HCT116 (cell line): ENCODE results near the gene VWA3B. TPM values are rescaled to one million over a fixed set of nuclear protein-coding genes. Genes with fewer than 3 reads are reported as not detected.

Source experiments
- ATAC-seq: fragments of 200-7000 bp; cut with Tn5 transposase; 2 replicates; pipeline ENCODE4 v1.9.1; 2020; ENCODE audit warnings: mild to moderate bottlenecking, moderate library complexity
- BruUV-seq: library from RNA; stranded (reverse); fragments of 400-500 nt; replicated peaks from 2 replicates; lab custom pipeline; 2021; lab: Mats Ljungman, UMichigan
- CTCF ChIA-PET: fragments of 300-600 bp; sonication (Branson Sonifier 250); formaldehyde crosslinking; loops from one replicate; lab custom pipeline; 2021; ENCODE audit warnings: antibody characterized with exemption; lab: Charles Lee
- POLR2A ChIA-PET: fragments of 300-600, 350-600 bp; sonication (Branson Sonifier 250); formaldehyde crosslinking; loops from one replicate; lab custom pipeline; 2021; ENCODE audit warnings: antibody characterized with exemption; lab: Charles Lee
- RAD21 ChIA-PET, 2 experiments: fragments of 300-600 bp; sonication (Branson Sonifier 250); formaldehyde crosslinking; loops; one replicate each; lab custom pipeline; 2023; ENCODE audit warnings: low total read pairs in 2 of 2; ENCODE audit not compliant: uncharacterized antibody in 2 of 2, unreplicated experiment in 2 of 2, low non-redundant PET in 1 of 2; lab: Charles Lee
- DNase-seq: peaks from one replicate; pipeline ENCODE4 v3.0.0-alpha.2; 2010; ENCODE audit warnings: low read depth, low spot score
- H2AFZ ChIP-seq: fragments of 200-600 bp; shearing (Covaris generic), sonication (generic); 2 replicates; pipeline ENCODE4 v1.6.1; 2017; ENCODE audit warnings: low read depth, mixed run types, mixed read lengths, antibody characterized with exemption, low read length; ENCODE audit not compliant: poor library complexity, severe bottlenecking
- H3K27ac ChIP-seq: 2 replicates; pipeline ENCODE4 v1.5.1; 2012; ENCODE audit warnings: low read depth, low read length
- H3K27me3 ChIP-seq: fragments of 200-600 bp; sonication (generic); 2 replicates; pipeline ENCODE4 v1.6.1; 2016; ENCODE audit warnings: mixed run types, low read length, mixed read lengths; ENCODE audit not compliant: insufficient read depth
- H3K36me3 ChIP-seq, 2 experiments: fragments of 200-500 bp in 1 of 2; fragments of 200-600 bp in 1 of 2; sonication (Bioruptor generic) in 1 of 2; sonication (generic) in 1 of 2; 2 replicates each; pipeline versions ENCODE4 v1.5.1 to v1.6.1; 2014 to 2016; ENCODE audit warnings: low read length in 2 of 2, inconsistent platforms in 1 of 2, mixed read lengths in 1 of 2, mixed run types in 1 of 2; ENCODE audit not compliant: insufficient read depth in 2 of 2, control insufficient read depth in 1 of 2
- H3K4me1 ChIP-seq, 2 experiments: fragments of 200-600 bp in 1 of 2; sonication (generic) in 1 of 2; 2 replicates each; pipeline versions ENCODE4 v1.5.1 to v1.6.1; 2012 to 2017; ENCODE audit warnings: low read length in 2 of 2, inconsistent platforms in 1 of 2, mild to moderate bottlenecking in 1 of 2, mixed read lengths in 1 of 2, mixed run types in 1 of 2, moderate library complexity in 1 of 2; ENCODE audit not compliant: insufficient read depth in 2 of 2, control insufficient read depth in 1 of 2
- H3K4me2 ChIP-seq: fragments of 200-600 bp; sonication (generic); 2 replicates; pipeline ENCODE4 v1.6.1; 2017; ENCODE audit warnings: mixed run types, low read length, mixed read lengths
- H3K4me3 ChIP-seq, 2 experiments: fragments of 200-600 bp in 1 of 2; sonication (generic) in 1 of 2; replicated peaks in 1 of 2; 2 replicates each; pipeline ENCODE4 v1.5.1; 2011 to 2016; ENCODE audit warnings: low read length in 2 of 2, control low read depth in 1 of 2, low read depth in 1 of 2, mild to moderate bottlenecking in 1 of 2, mixed read lengths in 1 of 2, mixed run types in 1 of 2
- H3K79me2 ChIP-seq: fragments of 200-600 bp; sonication (generic); 2 replicates; pipeline ENCODE4 v1.6.1; 2017; ENCODE audit warnings: mild to moderate bottlenecking, mixed run types, low read length, moderate library complexity, mixed read lengths; ENCODE audit not compliant: insufficient read depth
- H3K9ac ChIP-seq: fragments of 200-600 bp; sonication (generic); 2 replicates; pipeline ENCODE4 v1.6.1; 2016; ENCODE audit warnings: low read length, mixed read lengths
- H3K9me2 ChIP-seq: fragments of 200-600 bp; sonication (generic), shearing (Covaris generic); 2 replicates; pipeline ENCODE4 v1.6.1; 2017; ENCODE audit warnings: mixed run types, mild to moderate bottlenecking, moderate library complexity; ENCODE audit not compliant: insufficient read depth
- H3K9me3 ChIP-seq, 2 experiments: fragments of 200-500 bp in 1 of 2; fragments of 200-600 bp in 1 of 2; sonication (Bioruptor generic) in 1 of 2; sonication (generic) in 1 of 2; 2 replicates each; pipeline ENCODE4 v1.6.1; 2014 to 2017; ENCODE audit warnings: low read length in 2 of 2, mixed read lengths in 2 of 2, inconsistent platforms in 1 of 2, low read depth in 1 of 2, mild to moderate bottlenecking in 1 of 2, mixed run types in 1 of 2, moderate library complexity in 1 of 2; ENCODE audit not compliant: control insufficient read depth in 1 of 2, insufficient read depth in 1 of 2
- H4K20me1 ChIP-seq: fragments of 200-600 bp; sonication (generic), shearing (Covaris generic); 2 replicates; pipeline ENCODE4 v1.6.1; 2017; ENCODE audit warnings: mixed run types, mild to moderate bottlenecking, moderate library complexity; ENCODE audit not compliant: insufficient read depth
- ATF3 ChIP-seq: IDR thresholded peaks from 2 replicates; pipeline ENCODE4 v1.6.1; 2012
- CBX3 ChIP-seq: IDR thresholded peaks from 2 replicates; pipeline ENCODE4 v1.6.1; 2012; ENCODE audit warnings: low read depth
- CEBPB ChIP-seq: IDR thresholded peaks from 2 replicates; pipeline ENCODE4 v1.6.1; 2012; ENCODE audit warnings: low read depth
- CTCF ChIP-seq, 3 experiments: fragments of 200-600 bp in 1 of 3; sonication (generic) in 1 of 3; IDR thresholded peaks in 2 of 3; conservative IDR thresholded peaks in 1 of 3; 2 replicates each; pipeline ENCODE4 v1.5.1; 2012 to 2017; ENCODE audit warnings: low read depth in 2 of 3, low read length in 2 of 3, antibody characterized with exemption in 1 of 3, borderline replicate concordance in 1 of 3, control low read depth in 1 of 3, mild to moderate bottlenecking in 1 of 3, mixed read lengths in 1 of 3, mixed run types in 1 of 3, moderate library complexity in 1 of 3; ENCODE audit not compliant: insufficient read depth in 1 of 3
- EGR1 ChIP-seq: IDR thresholded peaks from 2 replicates; pipeline ENCODE4 v1.6.1; 2012; ENCODE audit warnings: low read depth
- ELF1 ChIP-seq: IDR thresholded peaks from 2 replicates; pipeline ENCODE4 v1.6.1; 2012; ENCODE audit warnings: low read depth, borderline replicate concordance
- EZH2 ChIP-seq: fragments of 200-600 bp; sonication (generic); IDR thresholded peaks from 2 replicates; pipeline ENCODE4 v1.6.1; 2017; ENCODE audit warnings: antibody characterized with exemption, mixed run types
- EZH2phosphoT487 ChIP-seq: fragments of 200-600 bp; IDR thresholded peaks from 2 replicates; pipeline ENCODE4 v1.6.1; 2018; ENCODE audit warnings: antibody characterized with exemption, borderline replicate concordance
- FOSL1 ChIP-seq: IDR thresholded peaks from 2 replicates; pipeline ENCODE4 v1.6.1; 2012; ENCODE audit warnings: low read depth
- JUND ChIP-seq: IDR thresholded peaks from 2 replicates; pipeline ENCODE4 v1.6.1; 2012
- MAX ChIP-seq: IDR thresholded peaks from 2 replicates; pipeline ENCODE4 v1.6.1; 2012
- POLR2A ChIP-seq: IDR thresholded peaks from 2 replicates; pipeline ENCODE4 v1.7.0; 2011; ENCODE audit warnings: borderline replicate concordance; ENCODE audit not compliant: insufficient read depth, insufficient read length; ENCODE audit errors: extremely low read depth
- SP1 ChIP-seq: IDR thresholded peaks from 2 replicates; pipeline ENCODE4 v1.6.1; 2012; ENCODE audit warnings: low read depth
- SRF ChIP-seq: IDR thresholded peaks from 2 replicates; pipeline ENCODE4 v1.6.1; 2012; ENCODE audit warnings: low read depth
- TCF7L2 ChIP-seq: IDR thresholded peaks from 2 replicates; pipeline ENCODE4 v1.7.0; 2011; ENCODE audit warnings: borderline replicate concordance, inconsistent platforms; ENCODE audit not compliant: insufficient read depth, insufficient read length; ENCODE audit errors: extremely low read depth
- YY1 ChIP-seq: IDR thresholded peaks from 2 replicates; pipeline ENCODE4 v1.6.1; 2011; ENCODE audit warnings: low read length, low read depth, moderate library complexity, mild to moderate bottlenecking; ENCODE audit not compliant: insufficient replicate concordance; ENCODE audit errors: extremely low read depth
- ZBTB33 ChIP-seq: IDR thresholded peaks from 2 replicates; pipeline ENCODE4 v1.6.1; 2011; ENCODE audit warnings: mild to moderate bottlenecking, low read length, moderate library complexity; ENCODE audit not compliant: insufficient replicate concordance; ENCODE audit errors: extremely low read depth
- ZFX ChIP-seq: fragments of 450-650 bp; IDR thresholded peaks from 2 replicates; pipeline ENCODE4 v1.6.1; 2017
- ZNF274 ChIP-seq: fragments of 200-500 bp; sonication (Bioruptor generic); IDR thresholded peaks from 2 replicates; pipeline ENCODE4 v1.6.1; 2014; ENCODE audit warnings: mild to moderate bottlenecking, low read depth, low read length, inconsistent platforms
- intact Hi-C: fragments of 100-400 bp; cut with micrococcal nuclease; formaldehyde crosslinking; loops from 2 replicates; pipeline ENCODE4 v1.10.0; 2022
- total RNA-seq: library from RNA; stranded (reverse); gene quantifications from one replicate; pipeline ENCODE4 v1.2.1, GENCODE V29; 2021; ENCODE audit not compliant: unreplicated experiment

Gene VWA3B
- total RNA-seq, 1 experiment from 2014 or later = 0.47 TPM

- no peak for TF ChIP-seq CTCF (IDR thresholded peaks at IDR 0.05 in 2 of 3, conservative IDR thresholded peaks at IDR 0.05 in 1 of 3; ENCODE audit: borderline replicate concordance in 1 of 3, insufficient read depth in 1 of 3, low read depth in 2 of 3, low read length in 2 of 3)
- no peak for TF ChIP-seq EGR1
- TF ChIP-seq FOSL1 = no peak
- no peak for TF ChIP-seq ELF1
- TF ChIP-seq ZFX = no peak
Observed at GRCh38 chr2:98156304-98156703, 69.3 kb downstream of the VWA3B start (continued).

GRCh38 chr2:98157557-98157956, 70.6 kb downstream of the VWA3B start:
- Histone ChIP-seq H3K79me2 (no peaks in the 10 kb centered on the region), H3K9me2 (no peaks in the 10 kb centered on the region), H4K20me1 (no peaks in the 10 kb centered on the region), H3K27me3 (no peaks in the 10 kb centered on the region), H3K36me3 (no peaks in the 10 kb centered on the region), H3K9me3 (no peaks in the 10 kb centered on the region), H3K9ac (no peak overlapping the region), H3K4me3 (no peak overlapping the region), H3K27ac (no peak overlapping the region), H3K4me1 (no peaks in the 10 kb centered on the region), H3K4me2 (no peak overlapping the region), H2AFZ (no peak overlapping the region)
- RAD21 ChIA-PET = no interaction called here
- CTCF ChIA-PET = no interaction called here
- no peak for DNase-seq
- POLR2A ChIA-PET = no interaction called here
- no TSS peak for BruUV-seq
- intact Hi-C loops = no loop called here
- no peak for ATAC-seq
- TF ChIP-seq SP1 (no peak), POLR2A (no peak), CTCF (IDR thresholded peaks at IDR 0.05 in 2 of 3, conservative IDR thresholded peaks at IDR 0.05 in 1 of 3; ENCODE audit: borderline replicate concordance in 1 of 3, insufficient read depth in 1 of 3, low read depth in 2 of 3, low read length in 2 of 3) (no peak), FOSL1 (no peak), CBX3 (no peak), SRF (no peak), YY1 (no peak), EGR1 (no peak), TCF7L2 (no peak), JUND (no peak), ZNF274 (no peak), EZH2phosphoT487 (no peak), MAX (no peak), ZBTB33 (no peak), ATF3 (no peak), ZFX (no peak), EZH2 (no peak), CEBPB (no peak)
